Stomach smooth muscle (tissue), 2 donors: Measurements from ENCODE around the gene PLIN5.

Source experiments
- H3K27ac ChIP-seq: one replicate; pipeline ENCODE4 v1.7.0; 2013; ENCODE audit warnings: mild to moderate bottlenecking, low read length, inconsistent platforms
- H3K27me3 ChIP-seq, 2 donors: one replicate each; pipeline ENCODE4 v1.7.0; 2013; ENCODE audit warnings: low read length in 2 of 2; ENCODE audit not compliant: insufficient read depth in 2 of 2, control insufficient read depth in 1 of 2
- H3K36me3 ChIP-seq, 2 donors: one replicate each; pipeline ENCODE4 v1.7.0; 2013; ENCODE audit warnings: low read length in 2 of 2; ENCODE audit not compliant: control insufficient read depth in 2 of 2, insufficient read depth in 2 of 2
- H3K4me1 ChIP-seq: one replicate; pipeline ENCODE4 v1.7.0; 2013; ENCODE audit warnings: low read length; ENCODE audit not compliant: control insufficient read depth, insufficient read depth
- H3K4me3 ChIP-seq, 2 donors: one replicate each; pipeline ENCODE4 v1.7.0; 2013; ENCODE audit warnings: low read length in 2 of 2
- H3K9ac ChIP-seq, 2 donors: one replicate each; pipeline ENCODE4 v1.7.0; 2013; ENCODE audit warnings: low read length in 2 of 2, mild to moderate bottlenecking in 1 of 2
- H3K9me3 ChIP-seq, 2 donors: one replicate each; pipeline ENCODE4 v1.7.0; 2013; ENCODE audit warnings: low read length in 2 of 2; ENCODE audit not compliant: control insufficient read depth in 2 of 2
- donor health status: healthy.
- donor health status: Pancreatic carcinoma.

PLIN5 gene

DNA sequence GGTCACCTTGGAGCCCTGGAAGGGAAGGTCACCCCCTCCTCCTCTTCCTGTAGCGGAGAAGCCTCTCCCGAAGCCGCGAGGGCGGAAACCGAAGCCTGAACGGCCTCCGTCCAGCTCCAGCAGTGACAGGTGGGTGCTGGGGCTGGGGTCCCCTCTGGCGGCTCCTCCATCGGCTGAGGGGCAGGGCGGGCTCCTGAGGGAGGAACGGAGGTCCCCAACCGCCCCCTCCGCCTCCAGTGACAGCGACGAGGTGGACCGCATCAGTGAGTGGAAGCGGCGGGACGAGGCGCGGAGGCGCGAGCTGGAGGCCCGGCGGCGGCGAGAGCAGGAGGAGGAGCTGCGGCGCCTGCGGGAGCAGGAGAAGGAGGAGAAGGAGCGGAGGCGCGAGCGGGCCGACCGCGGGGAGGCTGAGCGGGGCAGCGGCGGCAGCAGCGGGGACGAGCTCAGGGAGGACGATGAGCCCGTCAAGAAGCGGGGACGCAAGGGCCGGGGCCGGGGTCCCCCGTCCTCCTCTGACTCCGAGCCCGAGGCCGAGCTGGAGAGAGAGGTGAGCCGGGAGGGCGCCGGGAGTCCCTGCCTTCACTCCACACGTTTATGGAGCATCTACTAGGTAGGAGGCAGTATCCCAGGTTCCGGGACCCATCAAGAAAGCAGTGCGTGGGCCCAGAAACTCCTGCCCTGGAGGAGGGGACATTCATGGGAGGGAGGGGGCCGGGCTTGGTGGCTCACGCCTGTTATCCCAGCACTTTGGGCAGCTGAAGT is 40.9 kb downstream of the PLIN5 start:
- Histone ChIP-seq H3K4me1 (no peaks in the 10 kb centered on the region), H3K36me3 (peaks cover 28 to 37% of the 10 kb centered on the region in 2 donors), H3K4me3 (no peak overlapping the region), H3K27me3 (no peaks in the 10 kb centered on the region), H3K27ac (no peak overlapping the region), H3K9me3 (no peaks in the 10 kb centered on the region), H3K9ac (no peak overlapping the region)

DNA sequence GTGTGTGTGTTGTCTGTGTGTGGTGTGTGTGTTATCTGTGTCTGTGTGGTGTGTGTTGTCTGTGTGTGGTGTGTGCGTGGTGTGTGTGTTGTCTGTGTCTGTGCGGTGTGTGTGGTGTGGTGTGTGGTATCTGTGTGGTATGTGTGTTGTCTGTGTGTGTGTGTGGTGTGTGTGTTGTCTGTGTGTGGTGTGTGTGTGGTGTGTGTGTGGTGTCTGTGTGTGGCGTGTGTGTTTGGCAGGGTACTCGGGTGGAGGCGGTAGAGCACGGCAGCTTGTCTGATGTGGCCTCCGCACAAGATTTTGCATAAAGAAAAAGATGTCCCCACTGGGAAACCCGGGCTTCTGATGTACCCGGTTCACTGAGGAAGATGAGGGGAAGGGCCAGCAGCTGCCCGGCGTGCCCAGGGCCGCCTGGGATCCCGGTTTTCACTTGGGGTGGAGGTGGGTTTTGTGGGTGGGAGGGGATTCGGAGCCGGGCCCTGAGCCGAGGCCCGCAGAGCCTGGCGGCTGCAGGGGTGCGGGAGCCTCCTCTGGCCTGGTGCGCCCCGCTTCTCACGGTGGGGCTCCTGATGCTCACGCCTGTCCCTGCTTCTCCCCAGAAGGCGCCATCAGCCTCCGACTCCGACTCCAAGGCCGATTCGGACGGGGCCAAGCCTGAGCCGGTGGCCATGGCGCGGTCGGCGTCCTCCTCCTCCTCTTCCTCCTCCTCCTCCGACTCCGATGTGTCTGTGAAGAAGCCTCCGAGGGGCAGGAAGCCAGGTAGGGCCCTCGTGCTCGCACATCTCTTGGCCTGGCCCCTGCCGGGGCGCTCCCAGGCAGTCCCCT is 41.7 kb downstream of the PLIN5 start:
- Histone ChIP-seq H3K9ac (no peak overlapping the region), H3K9me3 (no peaks in the 10 kb centered on the region), H3K36me3 (peaks cover 28 to 38% of the 10 kb centered on the region in 2 donors), H3K4me1 (no peaks in the 10 kb centered on the region), H3K27me3 (no peaks in the 10 kb centered on the region), H3K27ac (no peak overlapping the region), H3K4me3 (no peak overlapping the region)

DNA sequence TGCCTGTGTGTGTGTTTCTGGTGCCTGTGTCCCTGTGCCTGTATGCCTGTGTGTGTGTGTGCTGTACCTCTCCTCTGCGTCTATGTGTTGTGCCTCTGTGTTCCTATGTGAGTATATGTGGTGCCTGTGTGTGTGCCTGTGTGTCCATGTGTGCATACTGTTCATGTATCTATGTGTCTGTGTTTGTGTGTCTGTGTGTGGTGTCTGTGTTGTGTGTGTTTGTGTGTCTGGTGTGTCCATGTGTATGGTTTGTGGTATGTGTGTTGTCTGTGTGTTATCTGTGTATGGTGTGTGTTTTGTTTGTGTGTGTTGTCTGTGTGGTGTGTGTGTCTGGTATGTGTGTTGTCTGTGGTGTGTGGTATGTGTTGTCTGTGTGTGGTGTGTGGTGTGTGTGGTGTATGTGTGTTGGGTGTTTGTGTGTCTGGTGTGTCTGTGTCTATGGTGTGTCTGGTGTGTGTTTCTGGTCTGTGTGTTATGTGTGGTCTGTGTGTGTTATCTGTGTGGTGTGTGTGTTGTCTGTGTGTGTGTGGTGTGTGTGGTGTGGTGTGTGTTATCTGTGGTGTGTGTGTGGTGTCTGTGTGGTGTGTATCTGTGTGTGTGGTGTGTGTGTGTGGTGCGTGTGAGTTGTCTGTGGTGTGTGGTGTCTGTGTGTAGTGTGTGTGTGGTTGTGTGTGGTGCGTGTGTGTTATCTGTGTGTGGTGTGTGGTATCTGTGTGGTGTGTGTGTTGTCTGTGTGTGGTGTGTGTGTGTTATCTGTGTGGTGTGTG is 42.5 kb downstream of the PLIN5 start:
- Histone ChIP-seq H3K27me3 (no peaks in the 10 kb centered on the region), H3K4me3 (no peak overlapping the region), H3K4me1 (no peaks in the 10 kb centered on the region), H3K27ac (no peak overlapping the region), H3K9me3 (no peaks in the 10 kb centered on the region), H3K9ac (no peak overlapping the region), H3K36me3 (peaks cover 28 to 35% of the 10 kb centered on the region in 2 donors)

DNA sequence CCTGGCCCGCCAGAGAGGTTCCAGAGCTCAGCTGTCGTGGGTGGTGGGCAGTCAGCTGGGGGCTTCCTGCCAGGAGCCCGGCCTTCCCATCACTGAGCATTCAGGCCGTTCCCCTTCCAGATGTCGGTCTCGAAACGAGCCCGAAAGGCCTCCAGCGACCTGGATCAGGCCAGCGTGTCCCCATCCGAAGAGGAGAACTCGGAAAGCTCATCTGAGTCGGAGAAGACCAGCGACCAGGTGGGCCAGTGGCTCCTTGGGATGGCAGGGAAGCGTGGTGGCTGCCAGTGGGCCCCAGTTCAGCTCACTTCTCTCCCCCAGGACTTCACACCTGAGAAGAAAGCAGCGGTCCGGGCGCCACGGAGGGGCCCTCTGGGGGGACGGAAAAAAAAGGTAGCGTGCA is 43.6 kb downstream of the PLIN5 start:
- Histone ChIP-seq H3K9me3 (no peaks in the 10 kb centered on the region), H3K9ac (no peak overlapping the region), H3K4me1 (no peaks in the 10 kb centered on the region), H3K4me3 (no peak overlapping the region), H3K27me3 (no peaks in the 10 kb centered on the region), H3K27ac (no peak overlapping the region), H3K36me3 (peaks cover 28 to 35% of the 10 kb centered on the region in 2 donors)

DNA sequence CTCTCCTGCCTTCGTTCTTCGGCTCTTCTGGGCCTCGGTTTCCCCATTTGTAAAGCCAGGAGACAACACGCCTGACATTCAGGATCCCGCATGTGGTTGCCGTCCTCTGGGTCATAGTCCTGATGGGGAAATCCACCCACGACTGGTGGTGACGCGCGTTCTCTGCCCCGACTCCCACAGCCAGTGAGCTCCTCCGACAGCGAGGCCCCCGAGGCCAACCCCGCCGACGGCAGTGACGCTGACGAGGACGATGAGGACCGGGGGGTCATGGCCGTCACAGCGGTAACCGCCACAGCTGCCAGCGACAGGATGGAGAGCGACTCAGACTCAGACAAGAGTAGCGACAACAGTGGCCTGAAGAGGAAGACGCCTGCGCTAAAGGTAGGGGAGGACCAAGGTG is 46.5 kb downstream of the PLIN5 start:
- Histone ChIP-seq H3K27me3 (no peaks in the 10 kb centered on the region), H3K9ac (no peak overlapping the region), H3K4me3 (no peak overlapping the region), H3K36me3 (peaks cover 22 to 30% of the 10 kb centered on the region in 2 donors), H3K9me3 (no peaks in the 10 kb centered on the region), H3K4me1 (no peaks in the 10 kb centered on the region), H3K27ac (no peak overlapping the region)

DNA sequence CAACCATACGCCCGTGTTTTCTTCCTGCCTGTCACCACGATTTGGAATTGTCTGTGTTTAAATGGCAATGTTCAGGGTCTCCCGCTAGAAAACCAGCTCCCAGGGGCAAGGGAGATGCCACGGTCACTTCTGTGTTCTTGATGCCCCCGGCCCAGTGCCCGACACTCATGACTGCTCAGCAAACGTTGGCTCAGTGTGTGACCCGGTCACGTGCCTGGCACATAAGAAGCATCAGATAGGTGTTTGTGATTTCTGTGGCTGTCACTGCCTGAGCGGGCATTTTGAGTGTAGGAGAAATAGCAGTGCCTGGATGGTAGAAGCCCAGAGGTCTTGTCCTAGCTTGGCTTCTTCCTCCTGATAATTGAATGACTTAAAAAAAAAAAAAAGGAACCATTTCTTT is 47.5 kb downstream of the PLIN5 start:
- H3K9ac ChIP-seq = no peak overlapping the region
- H3K4me1 ChIP-seq = no peaks in the 10 kb centered on the region
- H3K9me3 ChIP-seq = no peaks in the 10 kb centered on the region
- H3K36me3 ChIP-seq = peaks cover 22 to 35% of the 10 kb centered on the region in 2 donors
- H3K4me3 ChIP-seq = no peak overlapping the region
- H3K27ac ChIP-seq = no peak overlapping the region
- no peaks in the 10 kb centered on the region for H3K27me3 ChIP-seq

DNA sequence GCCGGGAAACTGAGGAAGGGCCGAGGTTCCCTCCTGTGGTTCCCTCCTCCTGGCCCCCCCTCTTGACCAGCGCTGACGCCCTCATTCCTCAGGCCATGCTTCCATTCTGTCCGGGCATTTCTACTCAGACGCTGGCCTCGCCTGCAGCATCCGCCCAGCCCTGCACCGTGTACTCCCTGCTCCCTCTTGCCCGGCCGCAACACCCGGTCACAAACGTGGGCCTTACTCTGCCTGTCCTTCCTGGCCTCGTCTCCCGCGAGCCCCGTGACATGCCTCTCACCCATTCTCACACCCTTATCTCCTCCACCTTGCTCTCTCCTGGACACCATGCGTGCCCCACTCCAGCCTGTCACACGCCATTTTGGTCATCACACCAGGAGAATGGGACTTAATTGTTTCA is 51.6 kb downstream of the PLIN5 start:
- no peak overlapping the region for H3K27ac ChIP-seq
- H3K9ac ChIP-seq = no peak overlapping the region
- H3K36me3 ChIP-seq = peaks cover 4 to 15% of the 10 kb centered on the region in 2 donors
- H3K4me3 ChIP-seq = no peak overlapping the region
- no peaks in the 10 kb centered on the region for H3K27me3 ChIP-seq
- no peaks in the 10 kb centered on the region for H3K4me1 ChIP-seq
- no peaks in the 10 kb centered on the region for H3K9me3 ChIP-seq

DNA sequence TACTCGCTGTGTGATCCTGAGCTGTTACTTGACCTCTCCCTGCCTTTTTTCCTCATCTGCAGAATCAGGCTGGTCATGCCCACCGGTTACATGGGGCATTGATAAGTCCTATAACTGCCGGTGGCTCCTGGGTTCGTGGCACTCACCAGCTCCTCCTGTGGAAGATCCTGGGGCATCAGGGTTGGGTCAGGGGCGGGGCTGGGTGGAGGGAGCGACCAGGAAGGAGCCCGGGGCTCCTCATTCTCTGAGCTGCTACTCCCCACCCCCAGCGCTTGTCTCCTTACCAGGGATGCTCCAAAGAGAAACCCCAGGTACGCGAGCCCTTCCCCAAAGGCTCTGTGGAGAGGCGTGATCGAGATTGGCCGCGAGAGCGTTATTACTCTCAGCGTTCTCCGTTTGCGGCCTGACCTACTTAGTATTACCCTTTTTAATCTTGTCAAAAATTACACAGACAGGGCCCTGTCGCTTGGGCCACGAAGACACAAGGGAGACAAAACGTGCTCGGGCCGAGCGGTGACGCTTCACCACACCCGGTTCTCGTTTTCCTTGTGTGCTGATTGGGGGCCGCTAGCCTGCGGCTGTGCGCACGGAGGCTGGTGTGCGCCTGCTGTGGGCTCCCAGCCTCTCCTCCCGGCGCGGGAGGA is 52.2 kb downstream of the PLIN5 start:
- no peaks in the 10 kb centered on the region for H3K27me3 ChIP-seq
- no peak overlapping the region for H3K4me3 ChIP-seq
- H3K9me3 ChIP-seq = no peaks in the 10 kb centered on the region
- H3K9ac ChIP-seq = no peak overlapping the region
- peaks cover 4 to 16% of the 10 kb centered on the region in 2 donors for H3K36me3 ChIP-seq
- H3K27ac ChIP-seq = no peak overlapping the region
- H3K4me1 ChIP-seq = no peaks in the 10 kb centered on the region

DNA sequence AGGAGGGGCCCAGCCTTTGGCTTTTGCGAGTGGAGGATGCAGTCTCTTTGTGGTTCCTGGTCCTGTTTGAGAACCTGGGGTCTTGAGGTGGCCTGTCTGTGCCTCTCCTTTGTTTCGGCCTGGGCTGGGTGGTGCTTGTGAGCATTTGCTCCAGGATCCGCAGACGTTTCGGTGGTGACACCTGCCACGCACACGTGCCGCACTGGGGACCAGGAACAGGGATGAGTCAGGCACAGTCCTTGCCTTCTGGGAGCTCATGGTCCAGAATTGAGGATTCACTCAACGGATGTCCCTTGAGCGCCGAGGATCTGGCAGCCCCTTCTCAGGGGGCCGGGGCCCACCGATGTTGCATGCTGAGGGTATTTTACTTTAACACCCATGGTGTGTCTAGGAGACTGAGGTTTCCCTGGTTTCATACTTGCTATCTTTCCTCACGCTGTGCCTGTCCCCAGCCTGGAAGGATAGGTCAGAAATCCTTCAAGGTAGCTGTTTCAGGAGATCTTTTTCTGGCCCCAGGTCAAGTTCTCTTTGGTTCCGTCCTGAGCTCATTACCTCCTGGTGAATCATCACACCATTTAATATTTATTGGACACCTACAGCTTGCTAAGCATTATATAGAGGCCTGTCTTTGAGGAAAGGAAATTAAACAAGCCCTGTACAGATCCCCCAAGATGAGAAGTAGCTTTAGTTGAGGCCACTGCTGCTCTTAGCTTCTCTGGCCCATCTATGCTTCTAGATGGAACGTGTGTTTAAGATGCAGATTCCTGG is 57.8 kb downstream of the PLIN5 start:
- no peak overlapping the region for H3K27ac ChIP-seq
- H3K4me1 ChIP-seq = peaks cover 25% of the 10 kb centered on the region
- H3K9me3 ChIP-seq = no peaks in the 10 kb centered on the region
- H3K36me3 ChIP-seq = peaks cover 14 to 16% of the 10 kb centered on the region in 2 donors
- H3K9ac ChIP-seq = no peak overlapping the region
- no peaks in the 10 kb centered on the region for H3K27me3 ChIP-seq
- no peak overlapping the region for H3K4me3 ChIP-seq
